GM12801 (cell line): ENCODE data around the gene CLEC2D.

Experiments
- TF ChIP-seq, protein P1 (sequence below): IDR thresholded peaks from one replicate; pipeline ENCODE4 v1.5.1; 2011; ENCODE audit warnings: control low read depth; ENCODE audit not compliant: insufficient read length; ENCODE audit errors: extremely low read depth

The CLEC2D gene

DNA sequence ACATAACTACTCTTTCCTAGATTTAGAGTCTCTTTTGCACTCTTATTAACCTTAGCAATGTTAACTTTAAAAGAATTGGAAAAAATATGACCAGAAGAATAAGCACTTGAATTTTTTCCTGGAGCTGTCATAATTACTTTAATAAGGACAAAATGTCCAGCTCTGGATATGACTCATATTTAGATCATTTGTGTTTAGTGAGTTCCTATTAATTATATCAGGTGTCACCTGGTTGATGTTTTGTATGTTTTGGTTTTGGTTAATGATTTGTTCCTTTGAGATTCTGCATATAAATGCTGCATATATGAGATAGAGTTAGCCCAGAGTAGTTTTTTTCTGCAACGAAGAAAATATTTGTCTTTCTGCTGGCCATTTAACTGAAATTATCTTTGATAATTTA is 58.3 kb downstream of the CLEC2D start:
- TF ChIP-seq, protein P1, sequence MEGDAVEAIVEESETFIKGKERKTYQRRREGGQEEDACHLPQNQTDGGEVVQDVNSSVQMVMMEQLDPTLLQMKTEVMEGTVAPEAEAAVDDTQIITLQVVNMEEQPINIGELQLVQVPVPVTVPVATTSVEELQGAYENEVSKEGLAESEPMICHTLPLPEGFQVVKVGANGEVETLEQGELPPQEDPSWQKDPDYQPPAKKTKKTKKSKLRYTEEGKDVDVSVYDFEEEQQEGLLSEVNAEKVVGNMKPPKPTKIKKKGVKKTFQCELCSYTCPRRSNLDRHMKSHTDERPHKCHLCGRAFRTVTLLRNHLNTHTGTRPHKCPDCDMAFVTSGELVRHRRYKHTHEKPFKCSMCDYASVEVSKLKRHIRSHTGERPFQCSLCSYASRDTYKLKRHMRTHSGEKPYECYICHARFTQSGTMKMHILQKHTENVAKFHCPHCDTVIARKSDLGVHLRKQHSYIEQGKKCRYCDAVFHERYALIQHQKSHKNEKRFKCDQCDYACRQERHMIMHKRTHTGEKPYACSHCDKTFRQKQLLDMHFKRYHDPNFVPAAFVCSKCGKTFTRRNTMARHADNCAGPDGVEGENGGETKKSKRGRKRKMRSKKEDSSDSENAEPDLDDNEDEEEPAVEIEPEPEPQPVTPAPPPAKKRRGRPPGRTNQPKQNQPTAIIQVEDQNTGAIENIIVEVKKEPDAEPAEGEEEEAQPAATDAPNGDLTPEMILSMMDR: no peak

DNA sequence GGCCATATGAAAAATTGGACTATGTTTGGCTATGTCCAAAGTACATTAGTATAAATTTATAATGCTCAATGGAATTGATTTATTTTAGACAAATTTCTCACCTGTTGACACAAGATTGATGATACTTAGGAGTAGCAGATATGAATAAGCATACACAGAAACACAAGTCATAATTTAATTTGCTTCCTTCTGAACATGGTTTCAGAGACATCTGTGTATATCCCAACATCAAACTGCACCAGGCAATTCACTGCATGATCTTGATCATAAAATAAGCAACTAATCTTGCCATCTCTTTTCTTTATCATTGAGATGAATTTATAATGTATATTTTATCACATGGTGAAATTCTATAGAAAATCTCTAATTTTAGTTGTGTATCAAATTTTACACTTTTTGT is 59.6 kb downstream of the CLEC2D start:
- TF ChIP-seq, protein P1: no peak

GRCh38 chr12:9730011-9730410 is 60.5 kb downstream of the CLEC2D start:
- TF ChIP-seq, protein P1: no peak

DNA sequence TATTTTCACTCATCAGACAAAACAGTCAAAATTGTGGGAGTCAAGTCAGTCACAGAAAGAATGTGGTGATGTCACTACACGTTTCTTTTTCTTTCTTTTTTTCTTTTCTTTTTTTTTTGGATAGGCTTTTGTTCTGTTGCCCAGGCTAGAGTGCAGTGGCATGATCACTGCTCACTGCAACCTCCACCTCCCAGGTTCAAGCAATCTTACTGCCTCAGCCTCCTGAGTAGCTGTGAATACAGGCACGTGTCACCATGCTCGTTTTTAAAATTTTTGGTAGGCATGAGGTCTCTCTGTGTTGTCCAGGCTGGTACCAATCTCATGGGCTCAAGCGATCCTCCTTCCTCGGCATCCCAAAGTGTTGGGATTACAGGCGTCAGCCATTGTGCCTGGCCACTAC is 61.1 kb downstream of the CLEC2D start:
- TF ChIP-seq, protein P1: no peak

- TF ChIP-seq, protein P1: no peak
Observed at GRCh38 chr12:9731393-9731792, 61.9 kb downstream of the CLEC2D start.

DNA sequence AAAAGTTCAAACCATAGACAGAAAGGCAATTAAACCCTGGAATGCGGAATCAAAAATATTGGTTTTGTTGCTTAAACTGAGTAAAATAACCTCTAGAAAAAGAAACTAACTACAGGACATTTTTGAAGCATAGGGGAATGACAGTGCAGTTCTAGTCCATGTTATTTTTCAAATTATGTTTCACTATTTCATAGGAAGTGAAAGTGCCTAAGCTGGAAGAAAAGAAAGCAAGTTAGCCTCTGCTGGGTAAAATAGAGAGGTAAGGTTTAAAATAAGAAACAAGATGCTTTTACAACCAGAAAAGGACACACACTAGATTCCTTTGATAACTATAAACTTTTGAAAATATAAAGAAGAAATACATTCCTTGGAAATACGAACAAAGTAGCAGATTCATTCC is 62.3 kb downstream of the CLEC2D start:
- TF ChIP-seq, protein P1: no peak

GRCh38 chr12:9732921-9733461 is 63.5 kb downstream of the CLEC2D start, which contains the start of gene CLECL1:
TSS of gene CLECL1 (minus strand) at chr12:9733097.
- TF ChIP-seq, protein P1: no peak
